H9 (cell line): ENCODE results near the gene GAD1. TPM values are rescaled to one million over a fixed set of nuclear protein-coding genes. Genes with fewer than 3 reads are reported as not detected.

Experiments used
- DNase-seq: peaks from one replicate; pipeline ENCODE4 v3.0.0-alpha.2; 2017
- H2AFZ ChIP-seq: one replicate; pipeline ENCODE4 v1.6.1; 2013; ENCODE audit warnings: mild to moderate bottlenecking, low read length, control low read depth, moderate library complexity
- H2AK5ac ChIP-seq: 2 replicates; pipeline ENCODE4 v1.6.1; 2013; ENCODE audit warnings: low read length, control low read depth, mixed read lengths; ENCODE audit not compliant: insufficient read length
- H2BK120ac ChIP-seq: one replicate; pipeline ENCODE4 v1.6.1; 2013; ENCODE audit warnings: low read depth, mild to moderate bottlenecking, low read length, control low read depth, inconsistent platforms; ENCODE audit not compliant: poor library complexity, severe bottlenecking
- H2BK12ac ChIP-seq: 2 replicates; pipeline ENCODE4 v1.6.1; 2013; ENCODE audit warnings: low read length, control low read depth, mixed read lengths, low read depth; ENCODE audit not compliant: insufficient read length
- H2BK15ac ChIP-seq: 2 replicates; pipeline ENCODE4 v1.6.1; 2013; ENCODE audit warnings: low read depth, low read length, control low read depth
- H2BK20ac ChIP-seq: one replicate; pipeline ENCODE4 v1.6.1; 2013; ENCODE audit warnings: low read depth, mild to moderate bottlenecking, low read length, control low read depth, inconsistent platforms; ENCODE audit not compliant: poor library complexity, severe bottlenecking
- H2BK5ac ChIP-seq: 2 replicates; pipeline ENCODE4 v1.6.1; 2013; ENCODE audit warnings: low read length, control low read depth, mixed read lengths; ENCODE audit not compliant: insufficient read length
- H3K14ac ChIP-seq: 2 replicates; pipeline ENCODE4 v1.6.1; 2013; ENCODE audit warnings: low read length, control low read depth; ENCODE audit not compliant: insufficient read depth
- H3K18ac ChIP-seq: 2 replicates; pipeline ENCODE4 v1.6.1; 2013; ENCODE audit warnings: low read depth, mild to moderate bottlenecking, mixed read lengths, low read length, control low read depth; ENCODE audit not compliant: insufficient read length
- H3K23ac ChIP-seq: 2 replicates; pipeline ENCODE4 v1.6.1; 2013; ENCODE audit warnings: low read length, control low read depth, mixed read lengths, low read depth; ENCODE audit not compliant: insufficient read length
- H3K23me2 ChIP-seq: 2 replicates; pipeline ENCODE4 v1.6.1; 2013; ENCODE audit warnings: low read depth, mild to moderate bottlenecking, mixed read lengths, low read length, control low read depth; ENCODE audit not compliant: insufficient read length, poor library complexity, severe bottlenecking
- H3K27ac ChIP-seq: 2 replicates; pipeline ENCODE4 v1.5.1; 2013; ENCODE audit warnings: low read length, control low read depth, mixed read lengths, low read depth; ENCODE audit not compliant: insufficient read length
- H3K27me3 ChIP-seq: 2 replicates; pipeline ENCODE4 v1.6.1; 2013; ENCODE audit warnings: low read length, control low read depth, inconsistent platforms; ENCODE audit not compliant: insufficient read depth
- H3K4ac ChIP-seq: 2 replicates; pipeline ENCODE4 v1.6.1; 2013; ENCODE audit warnings: low read depth, mild to moderate bottlenecking, control low read depth, inconsistent platforms, low read length, moderate library complexity
- H3K4me1 ChIP-seq: 2 replicates; pipeline ENCODE4 v1.6.1; 2013; ENCODE audit warnings: low read length, control low read depth, inconsistent platforms; ENCODE audit not compliant: insufficient read depth
- H3K4me2 ChIP-seq: 2 replicates; pipeline ENCODE4 v1.6.1; 2013; ENCODE audit warnings: low read length, control low read depth, mixed read lengths; ENCODE audit not compliant: insufficient read length, insufficient read depth
- H3K56ac ChIP-seq: 2 replicates; pipeline ENCODE4 v1.6.1; 2013; ENCODE audit warnings: low read depth, mild to moderate bottlenecking, mixed read lengths, low read length, control low read depth; ENCODE audit not compliant: insufficient read length
- H3K79me1 ChIP-seq: 2 replicates; pipeline ENCODE4 v1.6.1; 2013; ENCODE audit warnings: low read depth, mild to moderate bottlenecking, moderate library complexity, low read length, control low read depth, inconsistent platforms; ENCODE audit not compliant: insufficient read depth, poor library complexity, severe bottlenecking
- H3K79me2 ChIP-seq: 2 replicates; pipeline ENCODE4 v1.6.1; 2013; ENCODE audit warnings: low read length, control low read depth, inconsistent platforms; ENCODE audit not compliant: insufficient read depth
- H3K9ac ChIP-seq: 2 replicates; pipeline ENCODE4 v1.6.1; 2013; ENCODE audit warnings: low read length, control low read depth, mixed read lengths; ENCODE audit not compliant: insufficient read length; ENCODE audit errors: extremely low read depth
- H3K9me3 ChIP-seq: one replicate; pipeline ENCODE4 v1.6.1; 2013; ENCODE audit warnings: low read depth, low read length, inconsistent platforms; ENCODE audit not compliant: control insufficient read depth
- H3T11ph ChIP-seq: one replicate; pipeline ENCODE4 v1.6.1; 2013; ENCODE audit warnings: mild to moderate bottlenecking, low read length, control low read depth, inconsistent platforms
- H4K20me1 ChIP-seq: one replicate; pipeline ENCODE4 v1.6.1; 2013; ENCODE audit not compliant: control insufficient read depth, insufficient read length, insufficient read depth
- H4K5ac ChIP-seq: 2 replicates; pipeline ENCODE4 v1.6.1; 2013; ENCODE audit warnings: low read depth, mild to moderate bottlenecking, mixed read lengths, low read length, control low read depth; ENCODE audit not compliant: insufficient read length
- H4K8ac ChIP-seq: replicated peaks from 2 replicates; pipeline ENCODE4 v1.6.1; 2013; ENCODE audit warnings: low read length, control low read depth, mixed read lengths, low read depth; ENCODE audit not compliant: insufficient read length
- H4K91ac ChIP-seq: 2 replicates; pipeline ENCODE4 v1.6.1; 2013; ENCODE audit warnings: low read depth, mild to moderate bottlenecking, moderate library complexity, mixed read lengths, low read length, control low read depth; ENCODE audit not compliant: insufficient read length
- H3K27ac Mint-ChIP-seq, 3 experiments: 2 replicates in 2 of 3; 3 replicates in 1 of 3; pipeline ENCODE4 v1.8.0; 2020 to 2021; ENCODE audit warnings: mixed read lengths in 3 of 3, mild to moderate bottlenecking in 1 of 3, moderate library complexity in 1 of 3
- H3K27me3 Mint-ChIP-seq: 2 replicates; pipeline ENCODE4 v1.8.0; 2021; ENCODE audit warnings: low read depth, mild to moderate bottlenecking, moderate library complexity, mixed read lengths
- H3K36me3 Mint-ChIP-seq, 3 experiments: 2 replicates in 2 of 3; 3 replicates in 1 of 3; pipeline ENCODE4 v1.8.0; 2020 to 2021; ENCODE audit warnings: low read depth in 3 of 3, mixed read lengths in 3 of 3; ENCODE audit not compliant: insufficient read depth in 1 of 3
- H3K4me1 Mint-ChIP-seq, 2 experiments: 2 replicates each; pipeline ENCODE4 v1.8.0; 2020; ENCODE audit warnings: mixed read lengths in 2 of 2
- H3K4me3 Mint-ChIP-seq, 2 experiments: 2 replicates in 1 of 2; 3 replicates in 1 of 2; pipeline ENCODE4 v1.8.0; 2020 to 2021; ENCODE audit warnings: mild to moderate bottlenecking in 2 of 2, mixed read lengths in 2 of 2, moderate library complexity in 1 of 2
- H3K9me3 Mint-ChIP-seq, 2 experiments: 2 replicates in 1 of 2; 3 replicates in 1 of 2; pipeline ENCODE4 v1.8.0; 2020; ENCODE audit warnings: mild to moderate bottlenecking in 2 of 2, mixed read lengths in 2 of 2, moderate library complexity in 1 of 2
- CTCF ChIP-seq: fragments of 200-600 bp; sonication (generic); conservative IDR thresholded peaks from 3 replicates; pipeline ENCODE4 v1.8.0; 2021; ENCODE audit warnings: antibody characterized with exemption, mild to moderate bottlenecking
- WGBS: extraction: QIAGEN DNeasy Blood & Tissue Kit; methylation state at CpG from one replicate; pipeline ENCODE4 v1.1.7; 2013; ENCODE audit warnings: missing lambda C conversion rate, low lambda C conversion rate, mixed read lengths; ENCODE audit not compliant: insufficient read length; ENCODE audit errors: extremely low coverage; 5-methylcytosine and 5-hydroxymethylcytosine counted together
- total RNA-seq: library from RNA; stranded (reverse); gene quantifications from 2 replicates; pipeline ENCODE4 v1.2.1, GENCODE V29; 2021

Gene GAD1
- total RNA-seq, 1 experiment from 2014 or later = 1.8 TPM

GRCh38 chr2:170896622-170897021 is 79.9 kb downstream of the GAD1 start:
- H3K14ac ChIP-seq = no peak overlapping the region
- Mint-ChIP-seq H3K9me3 (no peaks in the 10 kb centered on the region), H3K27ac (no peak overlapping the region), H3K27me3 (no peaks in the 10 kb centered on the region), H3K4me3 (no peak overlapping the region), H3K4me1 (no peaks in the 10 kb centered on the region), H3K36me3 (no peaks in the 10 kb centered on the region)
- no peak for DNase-seq
- no peak overlapping the region for H2BK20ac ChIP-seq
- H3K9ac ChIP-seq = no peak overlapping the region
- H3K4ac ChIP-seq = no peak overlapping the region
- no peak overlapping the region for H4K91ac ChIP-seq
- H3K4me1 ChIP-seq = no peaks in the 10 kb centered on the region
- H4K5ac ChIP-seq = no peak overlapping the region
- H3K56ac ChIP-seq = no peak overlapping the region
- no peaks in the 10 kb centered on the region for H4K20me1 ChIP-seq
- no peak overlapping the region for H2AFZ ChIP-seq
- no peaks in the 10 kb centered on the region for H3K23me2 ChIP-seq
- H2BK15ac ChIP-seq = no peak overlapping the region
- no peak overlapping the region for H2BK12ac ChIP-seq
- H3T11ph ChIP-seq = no peak overlapping the region
- H3K27me3 ChIP-seq = no peaks in the 10 kb centered on the region
- no peak overlapping the region for H2AK5ac ChIP-seq
- no peak overlapping the region for H3K23ac ChIP-seq
- H3K27ac ChIP-seq = no peak overlapping the region
- no peak for TF ChIP-seq CTCF
- H2BK120ac ChIP-seq = no peak overlapping the region
- no peak overlapping the region for H2BK5ac ChIP-seq
- H3K4me2 ChIP-seq = no peak overlapping the region
- H3K18ac ChIP-seq = no peak overlapping the region
- no peaks in the 10 kb centered on the region for H3K79me1 ChIP-seq
- no peaks in the 10 kb centered on the region for H3K9me3 ChIP-seq
- H4K8ac ChIP-seq = no peak overlapping the region
- WGBS = no CpG with 5 or more reads among the region's 4 CpGs
- no peaks in the 10 kb centered on the region for H3K79me2 ChIP-seq
